22Rv1 (cell line): ENCODE measurements around the gene GAS2L2.

ENCODE experiments used
- H3K27ac ChIP-seq: fragments of 450-650 bp; 2 replicates; pipeline ENCODE4 v1.5.1; 2017
- CTCF ChIP-seq: fragments of 450-650 bp; IDR thresholded peaks from 2 replicates; pipeline ENCODE4 v1.5.1; 2017; ENCODE audit warnings: mild to moderate bottlenecking
- ZFX ChIP-seq: fragments of 450-650 bp; IDR thresholded peaks from 2 replicates; pipeline ENCODE4 v1.6.1; 2017; ENCODE audit warnings: antibody characterized with exemption, borderline replicate concordance

Gene GAS2L2

GRCh38 chr17:35780950-35781349 is 27.9 kb upstream of the GAS2L2 start:
- no peak for TF ChIP-seq ZFX
- TF ChIP-seq CTCF, result no peak

GRCh38 chr17:35778641-35779196 is 25.7 kb upstream of the GAS2L2 start:
- no peak for TF ChIP-seq CTCF
- no peak for TF ChIP-seq ZFX
- H3K27ac ChIP-seq, result no peak overlapping the region

More at GRCh38 chr17:35780950-35781349, 27.9 kb upstream of the GAS2L2 start:
- no peak overlapping the region for H3K27ac ChIP-seq

GRCh38 chr17:35775583-35775982 is 22.5 kb upstream of the GAS2L2 start:
- TF ChIP-seq CTCF (no peak), ZFX (no peak)
- no peak overlapping the region for H3K27ac ChIP-seq

- TF ChIP-seq CTCF, result no peak
- TF ChIP-seq ZFX, result no peak
- no peak overlapping the region for H3K27ac ChIP-seq
These were observed 22.0 kb upstream of the GAS2L2 start for GRCh38 chr17:35775039-35775438.

- no peak overlapping the region for H3K27ac ChIP-seq
- TF ChIP-seq ZFX (no peak), CTCF (no peak)
These were observed 21.5 kb upstream of the GAS2L2 start for GRCh38 chr17:35774499-35774898.

- TF ChIP-seq ZFX (no peak), CTCF (no peak)
- no peak overlapping the region for H3K27ac ChIP-seq
These were observed 20.8 kb upstream of the GAS2L2 start for GRCh38 chr17:35773679-35774425.

- H3K27ac ChIP-seq, result no peak overlapping the region
- TF ChIP-seq ZFX (no peak), CTCF (no peak)
These were observed 20.1 kb upstream of the GAS2L2 start for GRCh38 chr17:35773129-35773528.
